Testis (tissue), 3 donors: Measurements from ENCODE around the gene PREPL. TPM values are rescaled to one million over a fixed set of nuclear protein-coding genes. Genes with fewer than 3 reads are reported as not detected.

Source experiments
- DNase-seq: peaks from one replicate; pipeline ENCODE4 v3.0.0-alpha.2; 2019
- H3K27ac ChIP-seq, 2 donors: fragments of 200-600 bp; sonication (generic); one replicate each; pipeline ENCODE4 v1.5.1; 2019
- H3K27me3 ChIP-seq: fragments of 200-600 bp; sonication (generic); one replicate; pipeline ENCODE4 v1.5.1; 2019
- H3K36me3 ChIP-seq: fragments of 200-600 bp; sonication (generic); one replicate; pipeline ENCODE4 v1.5.1; 2017; ENCODE audit warnings: low read depth; ENCODE audit errors: missing control alignments
- H3K4me1 ChIP-seq: fragments of 200-600 bp; sonication (generic); one replicate; pipeline ENCODE4 v1.5.1; 2019
- H3K4me3 ChIP-seq, 2 donors: fragments of 200-600 bp; sonication (generic); one replicate each; pipeline ENCODE4 v1.5.1; 2017 to 2019
- H3K9me3 ChIP-seq: fragments of 200-600 bp; sonication (generic); one replicate; pipeline ENCODE4 v1.5.1; 2017
- POLR2A ChIP-seq: fragments of 450-650 bp; IDR thresholded peaks from one replicate; pipeline ENCODE4 v1.6.1; 2017; ENCODE audit warnings: antibody characterized with exemption, mild to moderate bottlenecking, moderate library complexity
- WGBS, 2 donors: methylation state at CpG; one replicate each; pipeline ENCODE4 v1.1.5; 2018; 5-methylcytosine and 5-hydroxymethylcytosine counted together
- intact Hi-C: fragments of 100-400 bp; cut with DNase I; formaldehyde crosslinking; loops from one replicate; pipeline ENCODE4 v1.15.1; 2023; ENCODE audit warnings: low total_unique reads
- polyA plus RNA-seq: library from polyadenylated mRNA; stranded (reverse); fragments of 350-450 nt; fragmentation: Illumina TruSeq; extraction: RNeasy Lipid Tissue Mini Kit (QIAGEN cat#74804); gene quantifications from one replicate; pipeline ENCODE4 v1.2.3, GENCODE V29; 2014; ENCODE audit warnings: low read depth, low replicate concordance; ENCODE audit not compliant: insufficient read depth
- total RNA-seq, 2 donors: library from RNA; depleted of rRNA; stranded (reverse); fragments of >200 nt; gene quantifications; one replicate each; pipeline ENCODE4 v1.2.3, GENCODE V29; 2016
- TF ChIP-seq, protein P1 (sequence below), 3 experiments: fragments of 450-650 bp in 2 of 3; fragments of 200-600 bp in 1 of 3; sonication (generic) in 1 of 3; IDR thresholded peaks; one replicate each; pipeline ENCODE4 v1.5.1; 2016 to 2019; ENCODE audit warnings: antibody characterized with exemption in 3 of 3, mild to moderate bottlenecking in 2 of 3, moderate library complexity in 1 of 3

The PREPL gene
- total and polyA plus RNA-seq, 3 donors from 2014 or later, result 47.8 to 65.3 (median 59.6) TPM

DNA sequence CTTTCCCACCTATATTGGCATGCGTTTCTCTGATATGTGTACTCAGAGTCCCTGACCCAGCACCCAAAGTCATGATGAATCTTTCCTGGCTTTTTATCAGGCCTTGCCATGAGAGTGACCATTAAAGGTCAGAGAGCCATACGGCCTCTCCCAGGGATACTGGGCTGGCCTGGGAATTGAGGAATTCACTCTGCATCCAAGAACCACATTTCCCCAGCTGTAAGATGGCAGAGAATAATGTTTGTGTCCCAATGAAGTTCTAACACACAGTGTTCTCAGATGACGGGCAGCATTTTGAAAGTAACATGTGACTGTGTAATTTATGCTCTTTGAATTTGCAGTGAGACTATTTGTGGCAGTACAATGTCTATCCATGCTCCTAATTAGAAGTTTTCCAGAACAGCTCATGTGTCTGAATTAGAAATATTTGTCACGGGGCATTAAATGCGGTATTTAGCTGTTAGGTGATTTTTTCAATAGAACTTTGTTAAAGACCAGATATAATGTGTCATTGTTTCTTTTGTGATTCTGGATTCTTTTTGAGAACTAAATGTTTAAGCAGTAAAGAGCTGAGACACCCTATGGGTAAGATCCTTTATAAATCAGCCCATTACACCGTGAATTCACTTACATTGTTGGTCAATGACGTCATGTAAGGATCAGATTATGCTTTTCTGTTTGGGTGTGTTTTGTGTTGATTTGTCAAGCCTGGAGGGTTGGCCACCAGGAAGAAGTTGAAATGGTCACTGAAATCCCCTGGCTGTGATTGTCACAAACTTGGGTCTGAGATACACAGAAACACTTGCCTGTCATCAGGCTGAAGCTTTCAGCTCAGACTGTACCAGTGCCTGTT, 93.3 kb downstream of the PREPL start:
- DNase-seq, result no peak

More for the DNA sequence above, 93.3 kb downstream of the PREPL start:
- Histone ChIP-seq H3K27ac (peak overlapping the region in 1 of 2 donors; percentile 51), H3K9me3 (no peaks in the 10 kb centered on the region), H3K4me1 (peaks cover 6% of the 10 kb centered on the region), H3K4me3 (no peak overlapping the region), H3K36me3 (no peaks in the 10 kb centered on the region), H3K27me3 (no peaks in the 10 kb centered on the region)
- TF ChIP-seq POLR2A, result no peak
- TF ChIP-seq, protein P1, sequence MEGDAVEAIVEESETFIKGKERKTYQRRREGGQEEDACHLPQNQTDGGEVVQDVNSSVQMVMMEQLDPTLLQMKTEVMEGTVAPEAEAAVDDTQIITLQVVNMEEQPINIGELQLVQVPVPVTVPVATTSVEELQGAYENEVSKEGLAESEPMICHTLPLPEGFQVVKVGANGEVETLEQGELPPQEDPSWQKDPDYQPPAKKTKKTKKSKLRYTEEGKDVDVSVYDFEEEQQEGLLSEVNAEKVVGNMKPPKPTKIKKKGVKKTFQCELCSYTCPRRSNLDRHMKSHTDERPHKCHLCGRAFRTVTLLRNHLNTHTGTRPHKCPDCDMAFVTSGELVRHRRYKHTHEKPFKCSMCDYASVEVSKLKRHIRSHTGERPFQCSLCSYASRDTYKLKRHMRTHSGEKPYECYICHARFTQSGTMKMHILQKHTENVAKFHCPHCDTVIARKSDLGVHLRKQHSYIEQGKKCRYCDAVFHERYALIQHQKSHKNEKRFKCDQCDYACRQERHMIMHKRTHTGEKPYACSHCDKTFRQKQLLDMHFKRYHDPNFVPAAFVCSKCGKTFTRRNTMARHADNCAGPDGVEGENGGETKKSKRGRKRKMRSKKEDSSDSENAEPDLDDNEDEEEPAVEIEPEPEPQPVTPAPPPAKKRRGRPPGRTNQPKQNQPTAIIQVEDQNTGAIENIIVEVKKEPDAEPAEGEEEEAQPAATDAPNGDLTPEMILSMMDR (IDR thresholded peaks at IDR 0.05), result no peak
- 58 to 63% methylated on average over 7 of the region's 7 CpGs for WGBS, 2 donors
- intact Hi-C loops, result no loop called here

Other genes with a start within 250 kb of the PREPL start
- gene PPM1B, start 192.6 kb downstream of the PREPL start, total RNA-seq, result 10 to 100 TPM; 49.9 to 64.6 TPM
- 50.7 TPM for gene PPM1B, start 192.6 kb downstream of the PREPL start, polyA plus RNA-seq
- gene SLC3A1, start 86.0 kb downstream of the PREPL start, total RNA-seq, result 1 to 10 TPM; 2.0 to 2.6 TPM
- gene SLC3A1, start 86.0 kb downstream of the PREPL start, polyA plus RNA-seq, result 2.3 TPM
- 10 to 100 TPM; 15.9 to 18.5 TPM for gene CAMKMT, start 453 bp upstream of the PREPL start, total RNA-seq
- 21.2 TPM for gene CAMKMT, start 453 bp upstream of the PREPL start, polyA plus RNA-seq